ENCODE measurements around the gene IPPK.

DNA sequence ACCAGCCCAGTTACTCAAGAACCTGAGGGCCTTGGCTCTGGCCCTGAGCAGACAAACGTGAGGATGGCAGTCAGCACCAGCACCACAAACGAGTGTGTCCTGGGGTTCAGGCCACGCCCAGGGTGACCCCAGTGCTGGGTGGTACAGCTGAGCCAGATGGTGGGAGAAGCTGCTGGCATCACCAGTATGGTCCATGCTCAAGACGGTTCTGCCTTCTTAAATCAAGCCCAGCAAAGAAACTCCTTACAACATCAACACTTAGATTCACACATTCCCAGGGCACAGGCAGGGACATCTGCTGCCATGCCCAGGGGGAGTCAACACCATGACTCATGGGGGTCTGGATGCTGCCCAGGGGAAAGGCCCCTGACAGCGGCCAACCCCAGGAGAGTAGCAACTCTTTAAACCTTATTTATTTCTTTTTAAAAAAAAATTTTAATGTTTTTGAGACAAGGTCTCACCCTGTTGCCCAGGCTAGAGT lies 31.3 kb downstream of the IPPK start:
- TF ChIP-seq CTCF (IDR thresholded peaks at IDR 0.05) (no peak), POLR2A (IDR thresholded peaks at IDR 0.05) (no peak)

All from tibial nerve (tissue), 3 donors.